H1 (cell line): ENCODE data around the gene KRTAP10-5. TPM values are rescaled to one million over a fixed set of nuclear protein-coding genes. Genes with fewer than 3 reads are reported as not detected.

ENCODE experiments used
- CTCF ChIA-PET: fragments of 300-600 bp; sonication (Branson Sonifier 250); formaldehyde crosslinking; loops from one replicate; lab custom pipeline; 2021; ENCODE audit not compliant: partially characterized antibody; lab: Charles Lee
- POLR2A ChIA-PET: fragments of 300-600 bp; sonication (Branson Sonifier 250); formaldehyde crosslinking; loops from one replicate; lab custom pipeline; 2021; ENCODE audit warnings: inconsistent platforms; ENCODE audit not compliant: partially characterized antibody; lab: Charles Lee
- DNase-seq, 2 experiments: peaks; one replicate each; pipeline versions ENCODE4 v3.0.0 to v3.0.0-alpha.2; 2010 to 2022; ENCODE audit warnings: low spot score in 2 of 2, low read depth in 1 of 2, mixed read lengths in 1 of 2
- FAIRE-seq: peaks from 2 replicates; lab custom pipeline; 2011; peaks lifted over from hg19 to GRCh38; lab: Jason Lieb, UNC
- H2AFZ ChIP-seq: 2 replicates; pipeline ENCODE4 v1.8.1; 2012; ENCODE audit warnings: low read length, inconsistent platforms
- H2AK5ac ChIP-seq: 2 replicates; pipeline ENCODE4 v1.6.1; 2013; ENCODE audit warnings: low read depth, low read length
- H2BK120ac ChIP-seq: replicated peaks from 2 replicates; pipeline ENCODE3; 2013; ENCODE audit warnings: low read depth, low read length, inconsistent platforms
- H2BK12ac ChIP-seq: 2 replicates; pipeline ENCODE4 v1.6.1; 2013; ENCODE audit warnings: low read depth, low read length
- H2BK15ac ChIP-seq: 2 replicates; pipeline ENCODE4 v1.6.1; 2013; ENCODE audit warnings: low read length
- H2BK20ac ChIP-seq: 2 replicates; pipeline ENCODE4 v1.6.1; 2013; ENCODE audit warnings: low read length
- H2BK5ac ChIP-seq: 2 replicates; pipeline ENCODE4 v1.6.1; 2013; ENCODE audit warnings: low read depth, low read length
- H3K14ac ChIP-seq: 2 replicates; pipeline ENCODE4 v1.6.1; 2013; ENCODE audit warnings: inconsistent platforms; ENCODE audit not compliant: insufficient read length
- H3K18ac ChIP-seq: 2 replicates; pipeline ENCODE4 v1.6.1; 2013; ENCODE audit warnings: low read length; ENCODE audit errors: extremely low read depth
- H3K23ac ChIP-seq: 2 replicates; pipeline ENCODE4 v1.6.1; 2013; ENCODE audit warnings: inconsistent platforms; ENCODE audit not compliant: insufficient read length
- H3K23me2 ChIP-seq: 2 replicates; pipeline ENCODE4 v1.6.1; 2013; ENCODE audit warnings: low read depth, low read length
- H3K27ac ChIP-seq: 2 replicates; pipeline ENCODE4 v1.6.1; 2011; ENCODE audit warnings: low read depth, low read length, inconsistent platforms
- H3K27me3 ChIP-seq, 4 experiments: replicated peaks in 1 of 4; 1 replicate in 1 of 4; 2 replicates in 3 of 4; pipeline versions ENCODE4 v1.6.1 to v1.8.1; 2011 to 2013; ENCODE audit warnings: low read length in 3 of 4, mild to moderate bottlenecking in 3 of 4, inconsistent platforms in 2 of 4, mixed read lengths in 2 of 4, moderate library complexity in 1 of 4; ENCODE audit not compliant: control insufficient read depth in 3 of 4, insufficient read depth in 3 of 4; ENCODE audit errors: extremely low read depth in 1 of 4
- H3K36me3 ChIP-seq, 4 experiments: 2 replicates each; pipeline versions ENCODE4 v1.6.1 to v1.8.1; 2011 to 2013; ENCODE audit warnings: mild to moderate bottlenecking in 4 of 4, low read length in 3 of 4, moderate library complexity in 2 of 4, control low read depth in 1 of 4, inconsistent platforms in 1 of 4; ENCODE audit not compliant: insufficient read depth in 4 of 4, control insufficient read depth in 2 of 4
- H3K4ac ChIP-seq: replicated peaks from 2 replicates; pipeline ENCODE3; 2013; ENCODE audit warnings: low read length, low read depth, mixed read lengths, inconsistent platforms; ENCODE audit not compliant: insufficient read length
- H3K4me1 ChIP-seq, 4 experiments: replicated peaks in 1 of 4; 1 replicate in 1 of 4; 2 replicates in 3 of 4; pipeline versions ENCODE4 v1.6.1 to v1.8.1; 2011 to 2013; ENCODE audit warnings: low read length in 3 of 4, inconsistent platforms in 2 of 4, mixed read lengths in 1 of 4; ENCODE audit not compliant: insufficient read depth in 4 of 4, control insufficient read depth in 3 of 4
- H3K4me2 ChIP-seq, 2 experiments: 2 replicates each; pipeline versions ENCODE4 v1.6.1 to v1.8.1; 2011 to 2013; ENCODE audit warnings: low read depth in 2 of 2, low read length in 2 of 2, control low read depth in 1 of 2, inconsistent platforms in 1 of 2, mild to moderate bottlenecking in 1 of 2; ENCODE audit not compliant: insufficient read depth in 1 of 2
- H3K4me3 ChIP-seq, 4 experiments: fragments of 200-600, 300-600 bp in 1 of 4; sonication (generic), shearing (Covaris generic), sonication (Bioruptor Twin) in 1 of 4; 2 replicates each; pipeline versions ENCODE4 v1.5.1 to v1.8.1; 2011 to 2016; ENCODE audit warnings: low read length in 4 of 4, low read depth in 3 of 4, control low read depth in 2 of 4, inconsistent platforms in 2 of 4, mild to moderate bottlenecking in 2 of 4, mixed read lengths in 1 of 4, moderate library complexity in 1 of 4; ENCODE audit not compliant: insufficient read depth in 2 of 4; ENCODE audit errors: extremely low read depth in 1 of 4
- H3K56ac ChIP-seq: replicated peaks from 2 replicates; pipeline ENCODE3; 2013; ENCODE audit warnings: low read depth, mild to moderate bottlenecking, mixed read lengths, low read length, inconsistent platforms; ENCODE audit not compliant: insufficient read length
- H3K79me1 ChIP-seq: 2 replicates; pipeline ENCODE4 v1.6.1; 2013; ENCODE audit warnings: low read depth, low read length, control low read depth
- H3K79me2 ChIP-seq, 2 experiments: 2 replicates each; pipeline versions ENCODE4 v1.6.1 to v1.8.1; 2012 to 2013; ENCODE audit warnings: low read length in 2 of 2, mild to moderate bottlenecking in 2 of 2, inconsistent platforms in 1 of 2; ENCODE audit not compliant: insufficient read depth in 2 of 2, control insufficient read depth in 1 of 2
- H3K9ac ChIP-seq, 4 experiments: replicated peaks in 1 of 4; 1 replicate in 1 of 4; 2 replicates in 3 of 4; pipeline versions ENCODE4 v1.6.1 to v1.8.1; 2011 to 2013; ENCODE audit warnings: low read depth in 3 of 4, low read length in 3 of 4, control low read depth in 2 of 4, mild to moderate bottlenecking in 2 of 4, moderate library complexity in 2 of 4, inconsistent platforms in 1 of 4; ENCODE audit errors: extremely low read depth in 1 of 4
- H3K9me3 ChIP-seq, 2 experiments: 2 replicates each; pipeline versions ENCODE4 v1.6.1 to v1.8.1; 2012 to 2013; ENCODE audit warnings: mild to moderate bottlenecking in 2 of 2, moderate library complexity in 2 of 2, control low read depth in 1 of 2, inconsistent platforms in 1 of 2, low read depth in 1 of 2, low read length in 1 of 2, mixed read lengths in 1 of 2; ENCODE audit not compliant: insufficient read depth in 2 of 2
- H4K20me1 ChIP-seq, 2 experiments: replicated peaks in 1 of 2; 2 replicates each; pipeline versions ENCODE3 to v1.8.1; 2011 to 2013; ENCODE audit warnings: inconsistent platforms in 2 of 2, low read length in 2 of 2, mild to moderate bottlenecking in 1 of 2; ENCODE audit not compliant: insufficient read depth in 2 of 2, control insufficient read depth in 1 of 2
- H4K5ac ChIP-seq: 2 replicates; pipeline ENCODE4 v1.6.1; 2013; ENCODE audit warnings: low read length, low read depth, mixed read lengths, inconsistent platforms; ENCODE audit not compliant: insufficient read length
- H4K8ac ChIP-seq: 2 replicates; pipeline ENCODE4 v1.8.0; 2013; ENCODE audit warnings: mild to moderate bottlenecking, moderate library complexity, low read length, inconsistent platforms; ENCODE audit not compliant: insufficient read depth; ENCODE audit errors: extremely low read depth
- H4K91ac ChIP-seq: replicated peaks from 2 replicates; pipeline ENCODE3; 2013; ENCODE audit warnings: low read length, mixed read lengths, inconsistent platforms; ENCODE audit not compliant: insufficient read length
- EP300 ChIP-seq, 2 experiments: IDR thresholded peaks; 1 replicate in 1 of 2; 2 replicates in 1 of 2; pipeline ENCODE4 v1.6.1; 2011 to 2012; ENCODE audit warnings: low read depth in 2 of 2, low read length in 2 of 2, mild to moderate bottlenecking in 2 of 2, borderline replicate concordance in 1 of 2, inconsistent platforms in 1 of 2, moderate library complexity in 1 of 2
- FOSL1 ChIP-seq: IDR thresholded peaks from 2 replicates; pipeline ENCODE4 v1.6.1; 2011; ENCODE audit warnings: mild to moderate bottlenecking, low read depth, low read length, moderate library complexity; ENCODE audit not compliant: insufficient read depth
- POLR2AphosphoS5 ChIP-seq: IDR thresholded peaks from 2 replicates; pipeline ENCODE4 v1.6.1; 2011; ENCODE audit warnings: low read depth, low read length
- RBBP5 ChIP-seq: IDR thresholded peaks from 2 replicates; pipeline ENCODE4 v1.7.1; 2012; ENCODE audit warnings: low read depth, mild to moderate bottlenecking, inconsistent platforms, low read length, moderate library complexity, borderline replicate concordance
- SIX5 ChIP-seq: IDR thresholded peaks from 2 replicates; pipeline ENCODE4 v1.6.1; 2011; ENCODE audit warnings: mild to moderate bottlenecking, low read depth, low read length
- SP4 ChIP-seq: IDR thresholded peaks from 2 replicates; pipeline ENCODE4 v1.6.1; 2012; ENCODE audit warnings: low read length, inconsistent platforms
- WGBS, 2 experiments: shearing (Covaris generic) in 1 of 2; methylation state at CpG; one replicate each; pipeline versions ENCODE4 v1.1.6 to v1.1.7; 2013 to 2015; ENCODE audit warnings: low lambda C conversion rate in 2 of 2, mixed read lengths in 2 of 2, inconsistent platforms in 1 of 2, low coverage in 1 of 2, missing lambda C conversion rate in 1 of 2; ENCODE audit not compliant: insufficient replicate concordance in 2 of 2, insufficient coverage in 1 of 2, insufficient read length in 1 of 2; ENCODE audit errors: extremely low coverage in 1 of 2, missing lambda C conversion rate in 1 of 2; 5-methylcytosine and 5-hydroxymethylcytosine counted together
- polyA plus RNA-seq, 7 experiments: library from polyadenylated mRNA; depleted of rRNA in 3 of 7; stranded (reverse) in 5 of 7; unstranded in 2 of 7; fragments of >200 nt in 5 of 7; fragments of 200-250 nt in 2 of 7; gene quantifications; 1 replicate in 5 of 7; 2 replicates in 1 of 7; 4 replicates in 1 of 7; pipeline versions ENCODE4 v1.2.1 to v1.2.3, GENCODE V29; 2011 to 2013; ENCODE audit warnings: missing spikeins in 2 of 7, mixed read lengths in 2 of 7
- total RNA-seq: library from RNA; stranded (reverse); fragmentation: NEBNext Ultra II Directional; extraction: Animal tissue kit (Norgen Biotek cat#: 25700); gene quantifications from 2 replicates; pipeline ENCODE4 v1.2.1, GENCODE V29; 2021
- TF ChIP-seq, protein P1 (sequence below): IDR thresholded peaks from 2 replicates; pipeline ENCODE4 v1.6.1; 2011; ENCODE audit warnings: low read length, improper control_type of control experiment

The KRTAP10-5 gene
- total and polyA plus RNA-seq, 2 of the 8 experiments (the other 6 are each of a cell fraction or from before 2014, with no cell fraction given): 0.09 TPM; not detected in 1

DNA sequence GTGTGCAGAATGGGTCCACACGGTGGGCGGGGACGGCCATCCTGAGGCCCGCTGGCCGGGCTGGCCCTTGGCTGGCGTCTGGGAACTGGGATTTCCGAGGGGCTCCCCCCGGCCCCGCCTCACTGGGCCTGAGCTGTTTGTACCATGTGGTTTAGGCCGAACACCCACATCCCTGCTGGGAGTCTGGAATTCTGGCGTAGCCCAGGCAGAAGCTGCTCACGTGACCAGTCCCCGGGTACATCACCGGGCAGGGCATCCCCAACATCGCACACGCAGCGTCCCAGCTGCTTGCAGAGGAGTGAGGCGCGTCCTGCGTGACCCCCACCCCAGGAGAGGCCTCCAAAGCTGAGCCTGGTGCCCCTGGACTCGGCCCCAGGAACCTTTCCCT, 22.1 kb upstream of the KRTAP10-5 start:
- Histone ChIP-seq H4K20me1 (no peaks in the 10 kb centered on the region), H3K23me2 (0 out of 2 replicates have a peak, but pooled peaks cover 2% of the 10 kb centered on the region), H4K91ac (no peak overlapping the region), H2AFZ (no peak overlapping the region), H3K18ac (no peak overlapping the region), H3K36me3 (no peaks in the 10 kb centered on the region; a peak in 1 of 8 replicates), H3K14ac (no peak overlapping the region), H3K4me2 (no peak overlapping the region), H2AK5ac (no peak overlapping the region), H2BK5ac (no peak overlapping the region), H3K4me1 (peaks cover 0 to 6% (median 2%) of the 10 kb centered on the region in 4 experiments; a peak in 4 of 7 replicates), H2BK12ac (0 out of 2 replicates have a peak overlapping the region, but pooled peaks have one; percentile 75), H3K23ac (no peak overlapping the region), H2BK20ac (no peak overlapping the region), H2BK15ac (no peak overlapping the region), H3K27ac (no peak overlapping the region), H3K79me2 (no peaks in the 10 kb centered on the region), H2BK120ac (no peak overlapping the region), H3K56ac (no peak overlapping the region), H3K9ac (no peak overlapping the region), H4K8ac (no peak overlapping the region; the same call in 1 of the 2 replicates), H3K4ac (no peak overlapping the region), H3K79me1 (no peaks in the 10 kb centered on the region), H3K27me3 (no peaks in the 10 kb centered on the region), H4K5ac (no peak overlapping the region), H3K9me3 (peaks cover 0 to 5% of the 10 kb centered on the region in 2 experiments; a peak in 1 of 4 replicates), H3K4me3 (no peak overlapping the region)
- ChIA-PET CTCF (interaction anchor here (1.0 to 1.5 kb wide), 2 partner anchors 10 to 11 kb away, joined by 3 to 4 read pairs; partner anchors contain the start of gene KRTAP10-6), POLR2A (interaction anchor here (1.2 kb wide), 1 partner anchor 51 kb away, joined by 3 read pairs; the partner anchor contains the start of gene KRTAP10-2)
- WGBS, 2 experiments: 73% methylated on average over 8 of the region's 21 CpGs; no CpG with 5 or more reads in 1 of the 2 experiments
- DNase-seq (no peak), FAIRE-seq (no peak)
- no peak for TF ChIP-seq EP300 (IDR thresholded peaks at IDR 0.05; ENCODE audit: borderline replicate concordance in 1 of 2, low read depth in 2 of 2, low read length in 2 of 2)
- TF ChIP-seq SIX5: no peak
- TF ChIP-seq FOSL1: no peak
- no peak for TF ChIP-seq RBBP5
- no peak for TF ChIP-seq POLR2AphosphoS5
- TF ChIP-seq, protein P1, sequence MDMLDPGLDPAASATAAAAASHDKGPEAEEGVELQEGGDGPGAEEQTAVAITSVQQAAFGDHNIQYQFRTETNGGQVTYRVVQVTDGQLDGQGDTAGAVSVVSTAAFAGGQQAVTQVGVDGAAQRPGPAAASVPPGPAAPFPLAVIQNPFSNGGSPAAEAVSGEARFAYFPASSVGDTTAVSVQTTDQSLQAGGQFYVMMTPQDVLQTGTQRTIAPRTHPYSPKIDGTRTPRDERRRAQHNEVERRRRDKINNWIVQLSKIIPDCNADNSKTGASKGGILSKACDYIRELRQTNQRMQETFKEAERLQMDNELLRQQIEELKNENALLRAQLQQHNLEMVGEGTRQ: no peak
- no peak for TF ChIP-seq SP4
